Measurements from ENCODE around the gene MAST4.

- TF ChIP-seq, protein P1, sequence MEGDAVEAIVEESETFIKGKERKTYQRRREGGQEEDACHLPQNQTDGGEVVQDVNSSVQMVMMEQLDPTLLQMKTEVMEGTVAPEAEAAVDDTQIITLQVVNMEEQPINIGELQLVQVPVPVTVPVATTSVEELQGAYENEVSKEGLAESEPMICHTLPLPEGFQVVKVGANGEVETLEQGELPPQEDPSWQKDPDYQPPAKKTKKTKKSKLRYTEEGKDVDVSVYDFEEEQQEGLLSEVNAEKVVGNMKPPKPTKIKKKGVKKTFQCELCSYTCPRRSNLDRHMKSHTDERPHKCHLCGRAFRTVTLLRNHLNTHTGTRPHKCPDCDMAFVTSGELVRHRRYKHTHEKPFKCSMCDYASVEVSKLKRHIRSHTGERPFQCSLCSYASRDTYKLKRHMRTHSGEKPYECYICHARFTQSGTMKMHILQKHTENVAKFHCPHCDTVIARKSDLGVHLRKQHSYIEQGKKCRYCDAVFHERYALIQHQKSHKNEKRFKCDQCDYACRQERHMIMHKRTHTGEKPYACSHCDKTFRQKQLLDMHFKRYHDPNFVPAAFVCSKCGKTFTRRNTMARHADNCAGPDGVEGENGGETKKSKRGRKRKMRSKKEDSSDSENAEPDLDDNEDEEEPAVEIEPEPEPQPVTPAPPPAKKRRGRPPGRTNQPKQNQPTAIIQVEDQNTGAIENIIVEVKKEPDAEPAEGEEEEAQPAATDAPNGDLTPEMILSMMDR (IDR thresholded peaks at IDR 0.05; ENCODE audit: low read length) = no peak
- TF ChIP-seq EZH2 (optimal IDR thresholded peaks at IDR 0.05; ENCODE audit: low read depth, low read length) = no peak
These were observed 244.4 kb downstream of the MAST4 start for GRCh38 chr5:66840511-66841013.

All from MM.1S (cell line).